ENCODE results near the gene MOB3B.

Gene MOB3B

GRCh38 chr9:27569406-27569805, 39.8 kb upstream of the MOB3B start:
- no peak for TF ChIP-seq CTCF (IDR thresholded peaks at IDR 0.05; ENCODE audit: extremely low read depth, missing control alignments)
- no peak for DNase-seq (ENCODE audit: low spot score)

GRCh38 chr9:27566118-27566517, 36.5 kb upstream of the MOB3B start:
- DNase-seq (ENCODE audit: low spot score): no peak
- no peak for TF ChIP-seq CTCF (IDR thresholded peaks at IDR 0.05; ENCODE audit: extremely low read depth, missing control alignments)

GRCh38 chr9:27565696-27566095, 36.1 kb upstream of the MOB3B start:
- DNase-seq (ENCODE audit: low spot score): no peak
- TF ChIP-seq CTCF (IDR thresholded peaks at IDR 0.05; ENCODE audit: extremely low read depth, missing control alignments): no peak

GRCh38 chr9:27564670-27565069, 35.1 kb upstream of the MOB3B start:
- DNase-seq (ENCODE audit: low spot score): no peak
- TF ChIP-seq CTCF (IDR thresholded peaks at IDR 0.05; ENCODE audit: extremely low read depth, missing control alignments): no peak

- no peak for TF ChIP-seq CTCF (IDR thresholded peaks at IDR 0.05; ENCODE audit: extremely low read depth, missing control alignments)
Measured at GRCh38 chr9:27563738-27564430, 34.3 kb upstream of the MOB3B start.

GRCh38 chr9:27561685-27562084, 32.1 kb upstream of the MOB3B start:
- DNase-seq (ENCODE audit: low spot score): no peak
- no peak for TF ChIP-seq CTCF (IDR thresholded peaks at IDR 0.05; ENCODE audit: extremely low read depth, missing control alignments)

More at GRCh38 chr9:27563738-27564430, 34.3 kb upstream of the MOB3B start:
- no peak for DNase-seq (ENCODE audit: low spot score)

GRCh38 chr9:27560457-27560856, 30.8 kb upstream of the MOB3B start:
- DNase-seq (ENCODE audit: low spot score): no peak
- no peak for TF ChIP-seq CTCF (IDR thresholded peaks at IDR 0.05; ENCODE audit: extremely low read depth, missing control alignments)

All from GM20000 (cell line).